ENCODE measurements around the gene CHADL.

CHADL gene

GRCh38 chr22:41256254-41257253, 15.8 kb upstream of the CHADL start:
- DNase-seq (ENCODE audit: low read depth, low spot score) = peak; percentile 78

GRCh38 chr22:41254230-41254629, 13.5 kb upstream of the CHADL start:
- no peak for DNase-seq (ENCODE audit: low read depth, low spot score)

GRCh38 chr22:41252365-41252764, 11.6 kb upstream of the CHADL start:
- no peak for DNase-seq (ENCODE audit: low read depth, low spot score)

DNA sequence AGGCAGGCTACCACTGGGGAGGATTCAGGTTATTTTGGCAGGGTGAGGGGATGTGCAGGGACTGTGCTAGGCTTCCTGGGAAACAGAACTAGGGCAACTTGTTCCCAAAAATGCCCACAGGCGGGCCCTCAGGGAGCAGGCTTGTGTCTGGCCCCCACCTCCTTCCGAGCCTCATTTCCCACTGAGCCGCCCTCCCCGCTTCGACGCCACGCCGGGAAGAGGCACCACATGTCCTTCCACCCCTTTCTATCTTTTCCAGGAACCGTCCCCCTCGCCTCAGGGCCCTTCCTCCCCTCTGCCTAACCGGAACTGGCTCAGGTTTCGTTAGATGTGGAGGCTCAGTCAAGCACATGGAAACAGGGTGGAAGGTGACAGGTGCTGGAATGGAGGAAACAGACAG, 9.4 kb upstream of the CHADL start:
- no peak for DNase-seq (ENCODE audit: low read depth, low spot score)

- no peak for DNase-seq (ENCODE audit: low read depth, low spot score)
Measured at GRCh38 chr22:41249442-41249841, 8.7 kb upstream of the CHADL start.

GRCh38 chr22:41248758-41249157, 8.0 kb upstream of the CHADL start:
- no peak for DNase-seq (ENCODE audit: low read depth, low spot score)

- no peak for DNase-seq (ENCODE audit: low read depth, low spot score)
Measured at GRCh38 chr22:41248314-41248713, 7.6 kb upstream of the CHADL start.

DNA sequence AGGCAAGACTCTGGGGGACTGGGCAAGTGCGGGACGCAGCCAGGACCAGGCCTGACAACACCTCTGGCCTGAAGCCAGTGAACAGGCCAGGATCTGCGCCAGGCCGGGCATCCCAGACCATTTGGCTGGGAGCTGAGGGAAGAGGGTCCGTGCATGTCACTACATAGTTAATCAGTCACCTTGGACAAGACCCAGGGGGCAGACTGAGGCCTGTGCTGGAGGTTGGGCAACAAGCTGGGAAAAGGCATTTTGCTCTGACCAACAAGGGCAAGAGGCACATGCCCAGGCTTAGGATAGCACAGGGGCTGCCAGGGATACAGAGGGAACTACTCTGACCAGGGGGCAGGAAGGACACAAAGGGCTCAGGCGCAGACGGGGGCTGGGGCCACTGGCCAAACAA, 7.0 kb upstream of the CHADL start:
- DNase-seq (ENCODE audit: low read depth, low spot score) = no peak

DNA sequence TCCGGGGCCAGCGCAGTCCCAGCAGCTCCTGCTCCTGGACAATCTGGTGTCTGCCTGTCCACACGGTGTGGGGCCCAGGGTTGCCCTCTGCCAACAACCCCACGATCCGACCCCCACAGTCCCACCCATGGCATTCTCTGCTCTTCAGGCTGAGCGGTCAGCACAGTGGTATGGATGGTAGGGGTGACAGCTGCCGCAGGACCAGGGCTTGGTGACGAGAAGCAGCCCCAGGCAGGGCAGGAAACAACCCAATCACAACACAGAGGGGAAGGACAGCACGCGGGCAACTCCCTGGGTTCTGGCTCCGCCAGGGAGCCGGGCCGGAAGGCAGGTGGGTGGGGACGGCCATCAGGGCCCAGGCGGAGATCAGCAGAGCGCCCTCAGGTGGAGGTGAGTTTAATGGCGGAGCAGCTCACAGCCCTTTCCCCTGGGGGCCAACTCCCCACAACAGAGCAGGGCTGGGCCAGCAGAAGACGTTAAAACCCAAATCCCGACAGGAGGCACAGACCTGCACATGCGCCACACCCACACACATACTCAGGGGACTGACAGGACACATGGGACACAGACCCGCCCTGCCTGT, 5.3 kb upstream of the CHADL start:
- DNase-seq (ENCODE audit: low read depth, low spot score) = no peak

- no peak for DNase-seq (ENCODE audit: low read depth, low spot score)
Measured at GRCh38 chr22:41243361-41243760, 2.6 kb upstream of the CHADL start.

DNA sequence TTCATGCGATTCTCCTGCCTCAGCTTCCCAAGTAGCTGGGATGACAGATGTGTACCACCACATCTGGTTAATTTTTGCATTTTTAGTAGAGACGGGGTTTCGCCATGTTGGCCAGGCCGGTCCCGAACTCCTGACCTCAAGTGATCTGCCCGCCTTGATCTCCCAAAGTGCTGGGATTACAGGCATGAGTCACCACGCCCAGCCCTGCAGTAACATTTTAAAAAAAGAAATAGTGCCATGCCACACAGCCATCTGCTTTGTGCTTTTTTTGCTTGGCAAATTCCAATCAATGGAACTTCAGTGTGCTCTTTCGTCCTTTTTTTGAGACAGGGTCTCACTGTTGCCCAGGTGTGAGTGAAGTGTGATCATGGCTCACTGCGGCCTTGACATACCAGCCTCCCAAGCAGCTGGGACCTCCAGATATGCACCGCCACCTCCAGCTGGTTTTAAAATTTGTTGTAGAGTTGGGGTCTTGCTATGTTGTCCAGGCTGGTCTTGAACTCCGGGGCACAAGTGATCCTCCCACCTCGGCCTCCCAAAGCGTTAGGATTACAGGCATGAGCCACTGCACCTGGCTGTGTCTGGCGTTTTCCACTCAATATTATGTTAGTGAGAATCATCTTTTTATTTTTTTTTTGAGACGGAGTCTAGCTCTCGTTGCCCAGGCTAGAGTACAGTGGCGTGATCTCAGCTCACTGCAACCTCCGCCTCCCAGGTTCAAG, 1.8 kb upstream of the CHADL start:
- DNase-seq (ENCODE audit: low read depth, low spot score) = no peak

DNA sequence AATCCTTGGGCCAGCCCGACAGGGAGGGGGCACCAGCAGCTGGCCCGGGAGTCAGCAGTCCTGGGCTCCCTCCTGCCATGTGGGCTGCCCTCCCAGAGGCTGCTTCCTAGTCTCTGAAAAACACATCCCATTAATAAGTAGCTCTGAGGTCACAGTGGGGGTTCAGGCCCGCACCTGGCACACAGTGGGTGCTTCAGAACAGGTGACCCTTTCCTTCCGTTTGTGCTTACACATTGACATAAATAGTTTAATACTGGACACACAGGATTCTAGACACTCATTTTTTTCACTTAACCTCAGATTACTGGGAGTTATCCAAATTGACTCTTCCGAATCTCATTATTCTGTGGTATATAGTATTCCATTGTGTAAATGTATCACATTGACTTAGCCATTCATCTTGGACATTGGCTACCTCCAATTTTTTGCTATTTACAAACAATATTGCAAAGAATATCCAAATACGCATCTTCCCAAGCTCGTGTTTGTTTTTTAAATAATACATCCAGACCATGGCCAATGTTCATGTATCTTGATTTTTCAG, 474 bp upstream of the CHADL start:
- DNase-seq (ENCODE audit: low read depth, low spot score) = no peak

DNA sequence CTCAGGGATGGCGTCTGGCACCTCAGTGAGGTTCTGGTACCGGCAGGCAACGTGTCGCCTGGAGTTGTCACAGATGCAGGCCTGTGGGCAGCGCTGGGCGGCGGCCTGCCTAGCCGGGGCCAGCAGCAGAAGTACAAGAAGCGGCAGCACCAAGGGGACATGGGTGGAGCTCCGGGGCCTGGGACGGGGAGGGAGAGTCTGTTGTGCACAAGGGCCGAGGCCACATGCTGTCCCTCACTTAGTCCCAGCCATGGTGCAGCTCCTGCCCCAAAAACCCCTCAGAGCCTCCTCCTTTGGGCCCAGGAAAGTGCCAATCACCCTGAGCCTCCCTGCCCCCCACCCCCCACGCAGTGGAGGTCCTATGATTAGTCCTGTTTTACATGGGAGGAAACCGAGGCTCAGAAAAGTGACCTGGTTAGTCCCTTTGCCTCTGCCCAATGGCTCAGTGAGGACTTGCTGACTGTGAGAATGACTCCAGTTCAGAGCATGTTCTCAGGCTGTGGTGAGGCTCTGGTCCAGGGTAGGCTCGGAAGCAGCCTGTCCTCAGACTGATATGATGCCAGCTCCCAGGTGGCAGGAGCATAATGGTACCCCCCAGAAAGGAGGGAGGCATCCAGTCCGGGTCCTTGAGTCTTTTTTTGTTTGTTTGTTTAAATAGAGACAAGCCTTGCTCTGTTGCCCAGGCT, 1.1 kb downstream of the CHADL start:
- DNase-seq (ENCODE audit: low read depth, low spot score) = no peak

GRCh38 chr22:41238570-41239442, 1.9 kb downstream of the CHADL start:
- DNase-seq (ENCODE audit: low read depth, low spot score) = no peak

- no peak for DNase-seq (ENCODE audit: low read depth, low spot score)
Measured at GRCh38 chr22:41237707-41238569, 2.8 kb downstream of the CHADL start.

DNA sequence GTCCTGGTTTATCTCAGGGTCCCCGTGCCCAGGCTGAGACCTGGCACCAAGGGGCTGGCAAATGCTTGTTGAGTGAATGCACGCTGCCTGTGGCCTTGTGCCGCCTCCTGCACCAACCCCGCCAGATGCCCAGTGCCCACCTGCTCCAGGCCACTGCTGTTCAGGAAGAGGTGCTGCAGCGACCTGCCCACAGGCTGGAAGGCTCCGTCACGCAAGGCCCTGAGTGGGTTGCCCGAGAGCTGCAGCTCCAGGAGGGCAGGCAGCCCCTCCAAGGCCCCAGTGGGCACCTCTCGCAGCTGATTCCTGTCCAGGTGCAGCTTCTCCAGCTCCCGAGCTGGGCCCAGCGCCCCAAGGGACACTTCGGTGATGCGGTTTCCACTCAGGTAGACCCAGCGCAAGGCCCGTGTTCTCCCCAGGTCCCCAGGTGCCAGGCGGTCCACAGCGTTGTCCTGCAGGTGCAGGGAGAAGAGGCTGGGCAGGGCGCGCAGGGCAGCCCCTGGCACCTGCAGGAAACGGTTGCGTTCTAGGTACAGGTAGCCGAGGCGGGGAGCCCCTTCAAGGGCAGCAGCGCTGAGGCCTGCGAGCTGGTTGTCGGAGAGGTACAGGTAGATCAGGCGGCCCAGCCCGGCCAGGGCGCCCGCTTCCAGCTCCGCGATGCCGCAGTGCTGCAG, 3.6 kb downstream of the CHADL start:
- no peak for DNase-seq (ENCODE audit: low read depth, low spot score)

DNA sequence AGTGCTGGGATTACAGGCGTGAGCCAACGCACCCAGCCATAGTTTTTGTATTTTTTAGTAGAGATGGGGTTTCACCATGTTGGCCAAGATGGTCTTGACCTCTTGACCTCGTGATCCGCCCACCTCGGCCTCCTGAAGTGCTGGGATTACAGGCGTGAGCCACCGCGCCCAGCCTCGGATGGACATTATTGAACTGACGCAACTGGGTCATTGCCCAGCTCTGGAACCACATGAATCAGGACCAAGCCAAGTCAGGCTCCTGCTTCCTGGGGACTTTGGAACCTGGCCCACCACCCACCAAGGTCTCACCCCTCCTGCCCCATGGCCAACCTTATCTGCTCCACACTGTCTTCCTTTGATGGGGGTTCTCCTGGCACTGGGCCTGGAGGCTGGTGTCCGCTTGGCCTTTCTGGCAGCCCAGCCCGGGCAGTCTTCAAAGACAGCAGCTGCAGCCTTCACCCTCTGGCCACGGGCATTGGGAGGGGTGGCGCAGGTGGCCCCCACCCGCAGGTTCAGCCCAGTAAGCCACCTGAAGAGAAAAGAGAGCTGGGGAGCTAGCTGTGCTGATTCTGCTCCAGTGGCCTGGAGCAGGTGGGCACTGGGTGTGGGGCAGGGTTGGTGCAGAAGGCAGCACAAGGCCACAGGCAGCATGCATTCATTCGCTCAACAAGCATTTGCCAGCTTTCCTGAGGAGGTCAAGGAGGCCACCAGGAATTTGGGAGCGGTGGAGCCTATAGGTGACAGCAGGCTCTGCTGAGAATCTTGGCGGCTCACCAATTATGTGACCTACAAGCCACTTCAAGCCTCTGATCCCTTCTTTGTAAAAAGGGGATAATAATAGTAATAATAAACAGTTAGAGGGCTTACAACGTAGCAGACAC, 5.7 kb downstream of the CHADL start:
- no peak for DNase-seq (ENCODE audit: low read depth, low spot score)

DNA sequence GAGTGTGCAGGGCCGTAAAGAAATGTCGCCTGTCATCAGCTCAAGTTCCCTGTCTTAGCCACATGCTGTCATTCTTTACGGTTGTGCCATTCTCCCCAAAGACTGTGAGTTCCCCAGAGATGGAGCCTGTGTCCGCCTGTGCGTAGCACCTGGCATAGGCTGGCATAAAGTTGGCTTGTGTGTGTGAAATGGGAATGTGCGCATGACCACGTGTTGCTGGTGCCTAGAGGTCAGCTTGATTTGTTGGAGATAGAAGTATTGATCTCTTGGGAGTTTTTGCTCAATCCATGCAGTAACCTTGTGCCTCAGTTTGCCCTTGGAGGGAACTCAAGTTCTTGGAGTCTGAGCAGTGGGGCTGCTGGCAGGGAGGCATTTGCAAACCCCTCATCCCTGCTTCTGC, 9.4 kb downstream of the CHADL start:
- no peak for DNase-seq (ENCODE audit: low read depth, low spot score)
